Lung (tissue), 12 donors: ENCODE results near the gene PLA2G6. TPM values are rescaled to one million over a fixed set of nuclear protein-coding genes. Genes with fewer than 3 reads are reported as not detected.

Experiments used
- ATAC-seq: fragments of 200-7000 bp; cut with Tn5 transposase; one replicate; pipeline ENCODE4 v1.9.1; 2020; ENCODE audit warnings: moderate number of reproducible peaks; ENCODE audit not compliant: insufficient read depth, low FRiP score
- DNase-seq, 3 donors: peaks; one replicate each; pipeline ENCODE4 v3.0.0-alpha.2; 2013 to 2017
- H3K27ac ChIP-seq, 2 donors: one replicate each; pipeline ENCODE4 v1.5.1; 2013; ENCODE audit warnings: mild to moderate bottlenecking in 2 of 2, moderate library complexity in 2 of 2, control low read depth in 1 of 2, inconsistent platforms in 1 of 2, low read depth in 1 of 2, low read length in 1 of 2
- H3K27me3 ChIP-seq, 3 donors: one replicate each; pipeline ENCODE4 v1.5.1; 2013; ENCODE audit warnings: low read length in 2 of 3; ENCODE audit not compliant: control insufficient read depth in 3 of 3, insufficient read depth in 3 of 3
- H3K36me3 ChIP-seq, 4 donors: one replicate each; pipeline ENCODE4 v1.5.1; 2013; ENCODE audit warnings: low read length in 4 of 4, mild to moderate bottlenecking in 1 of 4, moderate library complexity in 1 of 4; ENCODE audit not compliant: control insufficient read depth in 4 of 4, insufficient read depth in 4 of 4
- H3K4me1 ChIP-seq, 5 donors: one replicate each; pipeline ENCODE4 v1.5.1; 2013; ENCODE audit warnings: low read length in 5 of 5, mild to moderate bottlenecking in 2 of 5, moderate library complexity in 1 of 5; ENCODE audit not compliant: control insufficient read depth in 5 of 5, insufficient read depth in 5 of 5
- H3K4me3 ChIP-seq: one replicate; pipeline ENCODE4 v1.5.1; 2013; ENCODE audit warnings: mild to moderate bottlenecking, control low read depth, moderate library complexity
- H3K9ac ChIP-seq, 2 donors: one replicate each; pipeline ENCODE4 v1.5.1; 2013; ENCODE audit warnings: low read length in 2 of 2, control low read depth in 1 of 2; ENCODE audit not compliant: insufficient read depth in 1 of 2
- H3K9me3 ChIP-seq, 4 donors: one replicate each; pipeline ENCODE4 v1.5.1; 2013; ENCODE audit warnings: low read length in 3 of 4, mild to moderate bottlenecking in 1 of 4, moderate library complexity in 1 of 4; ENCODE audit not compliant: control insufficient read depth in 4 of 4, insufficient read depth in 3 of 4
- CTCF ChIP-seq: IDR thresholded peaks from 2 replicates; pipeline ENCODE4 v1.5.1; 2012; ENCODE audit warnings: mild to moderate bottlenecking; ENCODE audit errors: control extremely low read depth, extremely low read depth
- WGBS, 2 donors: extraction: QIAGEN DNeasy Blood & Tissue Kit; methylation state at CpG; one replicate each; pipeline ENCODE4 v1.1.7; 2013; 5-methylcytosine and 5-hydroxymethylcytosine counted together
- polyA plus RNA-seq, 2 donors: library from polyadenylated mRNA; stranded (reverse); fragments of 200-250 nt; gene quantifications; one replicate each; pipeline ENCODE4 v1.2.1, GENCODE V29; 2013
- total RNA-seq, 2 donors: library from RNA; depleted of rRNA in 1 of 2; stranded (reverse); fragments of >200 nt in 1 of 2; gene quantifications; one replicate each; pipeline ENCODE4 v1.2.1, GENCODE V29; 2014 to 2021
- donor health status: control.
- donor health status: control.
- donor health status: Bipolar disorder and iron deficiency.
- donor health status: healthy.
- donor health status: DM: yes; HTN: yes; CAD: no.

The PLA2G6 gene
- total and polyA plus RNA-seq, 4 donors, result 11.9 to 73.5 (median 37.3) TPM

- Histone ChIP-seq H3K36me3 (peaks cover 5 to 46% (median 30%) of the 10 kb centered on the region in 4 donors), H3K27me3 (no peaks in the 10 kb centered on the region), H3K4me1 (peaks cover 0 to 28% (median 0%) of the 10 kb centered on the region in 5 donors), H3K9me3 (no peaks in the 10 kb centered on the region), H3K27ac (peak overlapping the region; percentile 54 to 82), H3K9ac (no peak overlapping the region), H3K4me3 (no peak overlapping the region)
- no peak for TF ChIP-seq CTCF
- DNase-seq, result peak in 1 of 3 donors; percentile 24
- ATAC-seq, result peak; percentile 21
- 60 to 75% methylated on average over 14 of the region's 14 CpGs for WGBS, 2 donors
These were observed 47.5 kb upstream of the PLA2G6 start for GRCh38 chr22:38228873-38229740.

- Histone ChIP-seq H3K9ac (no peak overlapping the region), H3K27ac (peak overlapping the region; percentile 24 to 56), H3K27me3 (no peaks in the 10 kb centered on the region), H3K36me3 (peaks cover 5 to 47% (median 29%) of the 10 kb centered on the region in 4 donors), H3K4me3 (no peak overlapping the region), H3K4me1 (peaks cover 0 to 28% (median 0%) of the 10 kb centered on the region in 5 donors), H3K9me3 (no peaks in the 10 kb centered on the region)
- DNase-seq (no peak), ATAC-seq (no peak)
- no peak for TF ChIP-seq CTCF
- WGBS, 2 donors, result 64 to 91% methylated on average over 3 of the region's 3 CpGs
These were observed 46.8 kb upstream of the PLA2G6 start for GRCh38 chr22:38228326-38228872.

GRCh38 chr22:38226853-38227649, 45.4 kb upstream of the PLA2G6 start:
- Histone ChIP-seq H3K4me1 (peaks cover 0 to 27% (median 0%) of the 10 kb centered on the region in 5 donors), H3K9ac (no peak overlapping the region), H3K9me3 (no peaks in the 10 kb centered on the region), H3K4me3 (no peak overlapping the region), H3K27ac (peak overlapping the region in 1 of 2 donors; percentile 56), H3K27me3 (no peaks in the 10 kb centered on the region), H3K36me3 (peaks cover 5 to 51% (median 23%) of the 10 kb centered on the region in 4 donors)
- no peak for DNase-seq
- no peak for TF ChIP-seq CTCF
- 93 to 95% methylated on average over 25 of the region's 25 CpGs for WGBS, 2 donors
- no peak for ATAC-seq
